Measurements from ENCODE around the gene TMEM63A. TPM values are rescaled to one million over a fixed set of nuclear protein-coding genes. Genes with fewer than 3 reads are reported as not detected.

TMEM63A gene
- polyA plus RNA-seq, 1 donor from 2014 or later = not detected

DNA sequence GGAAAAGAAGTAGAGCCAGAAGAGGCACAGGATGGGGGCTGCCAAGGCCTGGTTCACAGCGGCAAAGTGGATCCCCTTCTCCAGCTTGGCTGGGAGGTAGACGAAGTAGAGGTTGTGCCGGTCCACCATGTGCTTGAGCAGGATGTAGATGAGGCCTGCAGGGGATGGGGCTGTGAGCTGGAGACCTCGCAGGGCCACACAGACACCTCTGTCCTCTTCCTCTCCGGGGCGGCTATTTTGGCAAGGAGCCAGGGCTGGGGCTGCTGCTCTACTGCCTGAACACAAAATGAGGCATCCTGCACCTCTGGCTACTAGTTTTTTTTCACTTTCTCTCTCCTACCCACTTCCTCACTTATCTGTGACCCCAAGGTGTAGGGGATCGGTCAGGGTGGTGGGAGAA, 32.3 kb downstream of the TMEM63A start:
- Histone ChIP-seq H3K9ac (ENCODE audit: low read length) (no peak overlapping the region), H3K4me3 (ENCODE audit: low read length) (no peak overlapping the region), H3K27ac (ENCODE audit: low read length) (no peak overlapping the region), H3K27me3 (ENCODE audit: insufficient read depth, low read depth, low read length) (no peaks in the 10 kb centered on the region), H2AFZ (ENCODE audit: low read depth, low read length) (no peak overlapping the region), H3F3A (ENCODE audit: insufficient read depth, low read length, poor library complexity, severe bottlenecking) (no peaks in the 10 kb centered on the region), H3K9me3 (ENCODE audit: low read length) (no peaks in the 10 kb centered on the region), H3K79me2 (replicated peaks; ENCODE audit: insufficient read depth, low read length) (no peaks in the 10 kb centered on the region), H4K20me1 (ENCODE audit: insufficient read depth) (no peaks in the 10 kb centered on the region), H3K9me2 (ENCODE audit: insufficient read depth, low read length) (no peaks in the 10 kb centered on the region), H3K4me2 (ENCODE audit: low read length) (no peak overlapping the region), H3K36me3 (ENCODE audit: insufficient read depth, low read length) (no peaks in the 10 kb centered on the region)
- TF ChIP-seq, protein P1, sequence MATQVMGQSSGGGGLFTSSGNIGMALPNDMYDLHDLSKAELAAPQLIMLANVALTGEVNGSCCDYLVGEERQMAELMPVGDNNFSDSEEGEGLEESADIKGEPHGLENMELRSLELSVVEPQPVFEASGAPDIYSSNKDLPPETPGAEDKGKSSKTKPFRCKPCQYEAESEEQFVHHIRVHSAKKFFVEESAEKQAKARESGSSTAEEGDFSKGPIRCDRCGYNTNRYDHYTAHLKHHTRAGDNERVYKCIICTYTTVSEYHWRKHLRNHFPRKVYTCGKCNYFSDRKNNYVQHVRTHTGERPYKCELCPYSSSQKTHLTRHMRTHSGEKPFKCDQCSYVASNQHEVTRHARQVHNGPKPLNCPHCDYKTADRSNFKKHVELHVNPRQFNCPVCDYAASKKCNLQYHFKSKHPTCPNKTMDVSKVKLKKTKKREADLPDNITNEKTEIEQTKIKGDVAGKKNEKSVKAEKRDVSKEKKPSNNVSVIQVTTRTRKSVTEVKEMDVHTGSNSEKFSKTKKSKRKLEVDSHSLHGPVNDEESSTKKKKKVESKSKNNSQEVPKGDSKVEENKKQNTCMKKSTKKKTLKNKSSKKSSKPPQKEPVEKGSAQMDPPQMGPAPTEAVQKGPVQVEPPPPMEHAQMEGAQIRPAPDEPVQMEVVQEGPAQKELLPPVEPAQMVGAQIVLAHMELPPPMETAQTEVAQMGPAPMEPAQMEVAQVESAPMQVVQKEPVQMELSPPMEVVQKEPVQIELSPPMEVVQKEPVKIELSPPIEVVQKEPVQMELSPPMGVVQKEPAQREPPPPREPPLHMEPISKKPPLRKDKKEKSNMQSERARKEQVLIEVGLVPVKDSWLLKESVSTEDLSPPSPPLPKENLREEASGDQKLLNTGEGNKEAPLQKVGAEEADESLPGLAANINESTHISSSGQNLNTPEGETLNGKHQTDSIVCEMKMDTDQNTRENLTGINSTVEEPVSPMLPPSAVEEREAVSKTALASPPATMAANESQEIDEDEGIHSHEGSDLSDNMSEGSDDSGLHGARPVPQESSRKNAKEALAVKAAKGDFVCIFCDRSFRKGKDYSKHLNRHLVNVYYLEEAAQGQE (IDR thresholded peaks at IDR 0.05; ENCODE audit: borderline replicate concordance) = no peak
- TF ChIP-seq RAD21 (conservative IDR thresholded peaks at IDR 0.05) (no peak), TAF1 (IDR thresholded peaks at IDR 0.05; ENCODE audit: low read depth) (no peak), EZH2 (IDR thresholded peaks at IDR 0.05; ENCODE audit: borderline replicate concordance, insufficient read depth, low read length, poor library complexity, severe bottlenecking) (no peak), POLR2AphosphoS5 (IDR thresholded peaks at IDR 0.05) (no peak), EP300 (conservative IDR thresholded peaks at IDR 0.05; ENCODE audit: poor library complexity, severe bottlenecking) (no peak), MXI1 (conservative IDR thresholded peaks at IDR 0.05; ENCODE audit: poor library complexity, severe bottlenecking) (no peak), SMC3 (conservative IDR thresholded peaks at IDR 0.05; ENCODE audit: poor library complexity) (no peak)
- TF ChIP-seq, protein P2, sequence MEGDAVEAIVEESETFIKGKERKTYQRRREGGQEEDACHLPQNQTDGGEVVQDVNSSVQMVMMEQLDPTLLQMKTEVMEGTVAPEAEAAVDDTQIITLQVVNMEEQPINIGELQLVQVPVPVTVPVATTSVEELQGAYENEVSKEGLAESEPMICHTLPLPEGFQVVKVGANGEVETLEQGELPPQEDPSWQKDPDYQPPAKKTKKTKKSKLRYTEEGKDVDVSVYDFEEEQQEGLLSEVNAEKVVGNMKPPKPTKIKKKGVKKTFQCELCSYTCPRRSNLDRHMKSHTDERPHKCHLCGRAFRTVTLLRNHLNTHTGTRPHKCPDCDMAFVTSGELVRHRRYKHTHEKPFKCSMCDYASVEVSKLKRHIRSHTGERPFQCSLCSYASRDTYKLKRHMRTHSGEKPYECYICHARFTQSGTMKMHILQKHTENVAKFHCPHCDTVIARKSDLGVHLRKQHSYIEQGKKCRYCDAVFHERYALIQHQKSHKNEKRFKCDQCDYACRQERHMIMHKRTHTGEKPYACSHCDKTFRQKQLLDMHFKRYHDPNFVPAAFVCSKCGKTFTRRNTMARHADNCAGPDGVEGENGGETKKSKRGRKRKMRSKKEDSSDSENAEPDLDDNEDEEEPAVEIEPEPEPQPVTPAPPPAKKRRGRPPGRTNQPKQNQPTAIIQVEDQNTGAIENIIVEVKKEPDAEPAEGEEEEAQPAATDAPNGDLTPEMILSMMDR (IDR thresholded peaks at IDR 0.05; ENCODE audit: poor library complexity, severe bottlenecking) = no peak

DNA sequence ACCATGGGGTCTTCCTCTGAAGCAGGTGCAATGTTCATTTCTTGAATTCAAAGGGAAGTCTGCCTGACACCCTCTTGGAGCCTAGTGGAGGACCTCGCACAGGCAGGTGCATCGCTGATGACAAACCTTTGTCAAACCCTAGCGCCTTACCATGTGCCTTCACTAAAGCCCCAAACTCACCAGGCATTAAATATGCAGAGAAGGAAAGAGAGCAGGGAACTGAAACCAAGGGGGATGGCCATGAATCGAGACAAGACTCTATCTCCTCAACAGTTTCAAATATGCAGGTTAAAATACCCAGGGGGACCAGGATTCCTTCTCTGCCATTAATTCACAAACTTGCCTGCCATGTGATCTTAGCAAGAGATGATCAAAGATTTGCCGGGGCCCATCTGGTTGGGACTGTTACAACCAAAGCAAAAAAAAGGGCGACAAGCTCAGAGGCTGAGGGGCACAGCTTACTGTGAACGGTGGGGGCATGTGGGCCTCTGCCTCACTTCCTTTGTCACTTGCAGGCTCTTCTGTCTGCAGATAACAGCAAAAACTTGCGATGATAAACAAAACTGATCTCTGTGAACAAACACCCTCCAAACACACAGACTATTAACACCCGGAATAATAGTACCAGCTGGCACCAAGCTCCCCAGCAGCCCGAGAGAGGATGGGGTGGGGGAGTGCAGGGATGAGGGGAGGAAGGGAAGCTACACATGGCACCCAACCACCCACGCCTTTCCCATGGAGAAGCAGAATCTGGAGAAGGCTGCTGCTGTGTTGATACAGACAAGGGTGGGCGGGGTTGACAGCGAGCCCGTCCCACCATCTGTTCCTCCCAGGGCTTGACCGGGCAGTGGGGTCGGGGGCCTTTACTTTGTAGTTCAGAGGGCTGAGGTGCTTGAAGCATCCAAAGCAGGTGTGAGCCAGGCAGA, 33.9 kb downstream of the TMEM63A start:
- no peaks in the 10 kb centered on the region for H3K27me3 ChIP-seq (ENCODE audit: insufficient read depth, low read depth, low read length)
- no peaks in the 10 kb centered on the region for H3K9me3 ChIP-seq (ENCODE audit: low read length)
- TF ChIP-seq, protein P1 (IDR thresholded peaks at IDR 0.05; ENCODE audit: borderline replicate concordance) = no peak
- no peak for TF ChIP-seq RAD21 (conservative IDR thresholded peaks at IDR 0.05)
- TF ChIP-seq, protein P2 (IDR thresholded peaks at IDR 0.05; ENCODE audit: poor library complexity, severe bottlenecking) = no peak
- TF ChIP-seq EZH2 (IDR thresholded peaks at IDR 0.05; ENCODE audit: borderline replicate concordance, insufficient read depth, low read length, poor library complexity, severe bottlenecking) = no peak
- TF ChIP-seq SMC3 (conservative IDR thresholded peaks at IDR 0.05; ENCODE audit: poor library complexity) = no peak
- no peak for TF ChIP-seq TAF1 (IDR thresholded peaks at IDR 0.05; ENCODE audit: low read depth)
- TF ChIP-seq MXI1 (conservative IDR thresholded peaks at IDR 0.05; ENCODE audit: poor library complexity, severe bottlenecking) = no peak
- no peak for TF ChIP-seq EP300 (conservative IDR thresholded peaks at IDR 0.05; ENCODE audit: poor library complexity, severe bottlenecking)
- TF ChIP-seq POLR2AphosphoS5 (IDR thresholded peaks at IDR 0.05) = no peak
- H3K9ac ChIP-seq (ENCODE audit: low read length) = no peak overlapping the region
- H3K9me2 ChIP-seq (ENCODE audit: insufficient read depth, low read length) = no peaks in the 10 kb centered on the region
- H3K4me2 ChIP-seq (ENCODE audit: low read length) = no peak overlapping the region
- no peak overlapping the region for H2AFZ ChIP-seq (ENCODE audit: low read depth, low read length)
- H3K4me3 ChIP-seq (ENCODE audit: low read length) = no peak overlapping the region
- H3K79me2 ChIP-seq (replicated peaks; ENCODE audit: insufficient read depth, low read length) = no peaks in the 10 kb centered on the region
- no peak overlapping the region for H3K27ac ChIP-seq (ENCODE audit: low read length)
- no peaks in the 10 kb centered on the region for H3K36me3 ChIP-seq (ENCODE audit: insufficient read depth, low read length)
- H4K20me1 ChIP-seq (ENCODE audit: insufficient read depth) = no peaks in the 10 kb centered on the region
- H3F3A ChIP-seq (ENCODE audit: insufficient read depth, low read length, poor library complexity, severe bottlenecking) = no peaks in the 10 kb centered on the region
